Natural killer cell (primary cell): ENCODE results near the gene FCAMR. TPM values are rescaled to one million over a fixed set of nuclear protein-coding genes. Genes with fewer than 3 reads are reported as not detected.

Source experiments
- ATAC-seq, 3 donors: fragments of 150-1000 bp in 2 of 3; fragments of 200-7000 bp in 1 of 3; cut with Tn5 transposase; 1 replicate in 1 of 3; 2 replicates in 2 of 3; pipeline ENCODE4 v1.10.0; 2021; ENCODE audit warnings: mild to moderate bottlenecking in 2 of 3, moderate library complexity in 2 of 3
- DNase-seq, 2 donors: peaks; one replicate each; pipeline versions ENCODE4 v3.0.0 to v3.0.0-alpha.2; 2013 to 2021; ENCODE audit warnings: mixed read lengths in 1 of 2
- H3K27ac ChIP-seq: one replicate; pipeline ENCODE4 v1.5.1; 2013; ENCODE audit warnings: mild to moderate bottlenecking, low read length
- H3K27me3 ChIP-seq: one replicate; pipeline ENCODE4 v1.6.1; 2013; ENCODE audit warnings: low read length; ENCODE audit not compliant: control insufficient read depth, insufficient read depth
- H3K36me3 ChIP-seq: one replicate; pipeline ENCODE4 v1.6.1; 2013; ENCODE audit warnings: low read length; ENCODE audit not compliant: control insufficient read depth, insufficient read depth
- H3K4me1 ChIP-seq: one replicate; pipeline ENCODE4 v1.6.1; 2013; ENCODE audit warnings: low read length; ENCODE audit not compliant: control insufficient read depth, insufficient read depth
- H3K4me3 ChIP-seq: one replicate; pipeline ENCODE4 v1.5.1; 2013; ENCODE audit warnings: low read length
- H3K9me3 ChIP-seq: one replicate; pipeline ENCODE4 v1.6.1; 2013; ENCODE audit warnings: low read length; ENCODE audit not compliant: control insufficient read depth, insufficient read depth
- H3K27ac Mint-ChIP-seq, 2 donors: one replicate each; pipeline ENCODE4 v1.8.0; 2022; ENCODE audit warnings: mild to moderate bottlenecking in 2 of 2, mixed read lengths in 2 of 2, moderate library complexity in 1 of 2
- H3K27me3 Mint-ChIP-seq, 2 donors: one replicate each; pipeline ENCODE4 v1.8.0; 2022; ENCODE audit warnings: low read depth in 2 of 2, mixed read lengths in 2 of 2
- H3K36me3 Mint-ChIP-seq: one replicate; pipeline ENCODE4 v1.8.0; 2022; ENCODE audit warnings: mixed read lengths
- H3K4me1 Mint-ChIP-seq, 2 donors: one replicate each; pipeline ENCODE4 v1.8.0; 2022; ENCODE audit warnings: mixed read lengths in 2 of 2
- H3K4me3 Mint-ChIP-seq: one replicate; pipeline ENCODE4 v1.8.0; 2022; ENCODE audit warnings: mild to moderate bottlenecking, moderate library complexity, mixed read lengths
- H3K9me3 Mint-ChIP-seq, 2 donors: one replicate each; pipeline ENCODE4 v1.8.0; 2022; ENCODE audit warnings: mixed read lengths in 2 of 2
- WGBS: methylation state at CpG from one replicate; pipeline ENCODE4 v1.1.7; 2013; ENCODE audit warnings: missing lambda C conversion rate; ENCODE audit not compliant: insufficient coverage; 5-methylcytosine and 5-hydroxymethylcytosine counted together
- intact Hi-C: fragments of 100-400 bp; cut with micrococcal nuclease; formaldehyde crosslinking; loops from one replicate; pipeline ENCODE4 v1.14.2; 2022
- total RNA-seq, 4 donors: library from RNA; stranded (reverse); fragments of 120-200 nt in 1 of 4; gene quantifications; one replicate each; pipeline versions ENCODE4 v1.2.3 to v1.2.4, GENCODE V29; 2013 to 2022
- TF ChIP-seq, protein P1 (sequence below): fragments of 200-600 bp; IDR thresholded peaks from one replicate; pipeline ENCODE4 v1.8.0; 2022; ENCODE audit warnings: antibody characterized with exemption

The FCAMR gene
- total RNA-seq, 3 donors from 2014 or later (not counting 1 experiment from before 2014, with no cell fraction given), result not detected

DNA sequence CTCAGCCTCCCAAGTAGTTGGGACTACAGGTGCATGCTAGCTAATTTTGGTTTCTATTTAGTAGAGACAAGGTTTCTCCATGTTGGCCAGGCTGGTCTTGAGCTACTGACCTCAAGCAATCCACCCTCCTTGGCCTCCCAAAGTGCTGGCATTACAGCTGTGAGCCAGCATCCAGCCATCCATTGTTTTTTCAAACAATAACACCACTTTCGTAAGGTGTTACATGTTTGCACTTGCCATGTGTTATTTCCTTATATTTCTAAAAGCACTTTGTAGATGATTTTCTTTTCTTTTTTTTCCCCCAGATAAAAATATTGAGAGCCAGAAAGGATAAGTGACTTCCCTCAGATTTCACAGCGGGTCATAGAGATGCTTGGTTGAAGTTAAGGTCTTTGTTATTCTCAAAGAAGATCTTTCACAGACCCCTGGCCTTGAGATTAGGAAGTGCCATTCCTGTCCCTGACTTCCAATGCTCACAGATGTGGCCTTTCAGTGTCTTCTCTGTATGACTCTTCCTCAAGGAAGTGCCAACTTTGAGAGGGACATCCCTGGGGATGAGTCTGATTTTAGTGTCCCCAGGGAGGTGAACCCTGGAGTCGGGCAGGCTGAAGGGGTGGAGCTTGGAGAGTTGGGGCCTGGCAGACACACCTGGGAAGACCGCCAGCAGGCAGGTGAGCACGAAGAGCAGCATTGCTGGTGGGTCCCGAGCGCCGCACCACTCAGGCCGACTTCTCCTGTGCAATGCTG, 30.2 kb downstream of the FCAMR start:
- H3K27me3 Mint-ChIP-seq, result peaks cover 5 to 10% of the 10 kb centered on the region in 2 donors

DNA sequence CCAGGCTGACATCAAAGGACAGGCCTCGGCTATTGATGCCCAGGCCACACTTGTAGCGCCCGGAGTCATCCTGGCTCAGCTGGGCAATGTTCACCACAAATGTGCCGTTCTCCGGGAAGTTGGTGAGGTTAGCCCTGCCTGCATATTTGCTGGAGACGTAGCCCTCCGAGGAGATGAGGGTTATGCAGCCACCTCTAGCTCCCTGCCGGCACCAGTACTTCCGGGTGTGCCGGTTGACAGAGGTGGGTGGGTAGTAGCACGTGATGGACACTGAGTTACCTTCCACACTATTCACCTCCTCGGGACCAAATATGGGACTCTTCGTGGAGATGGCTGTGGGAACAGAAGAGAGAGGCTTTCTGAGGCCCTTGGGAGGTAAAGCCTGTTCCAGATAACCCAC, 31.1 kb downstream of the FCAMR start:
- peaks cover 6% of the 10 kb centered on the region for H3K4me1 ChIP-seq
- Mint-ChIP-seq H3K27me3 (peaks cover 5 to 10% of the 10 kb centered on the region in 2 donors), H3K4me1 (peaks cover 6% of the 10 kb centered on the region in 2 donors), H3K27ac (no peak overlapping the region), H3K36me3 (no peaks in the 10 kb centered on the region), H3K9me3 (no peaks in the 10 kb centered on the region), H3K4me3 (no peak overlapping the region)
- H3K36me3 ChIP-seq, result no peaks in the 10 kb centered on the region
- no peak overlapping the region for H3K4me3 ChIP-seq
- ATAC-seq (no peak), DNase-seq (no peak)
- no peak overlapping the region for H3K27ac ChIP-seq
- TF ChIP-seq, protein P1, sequence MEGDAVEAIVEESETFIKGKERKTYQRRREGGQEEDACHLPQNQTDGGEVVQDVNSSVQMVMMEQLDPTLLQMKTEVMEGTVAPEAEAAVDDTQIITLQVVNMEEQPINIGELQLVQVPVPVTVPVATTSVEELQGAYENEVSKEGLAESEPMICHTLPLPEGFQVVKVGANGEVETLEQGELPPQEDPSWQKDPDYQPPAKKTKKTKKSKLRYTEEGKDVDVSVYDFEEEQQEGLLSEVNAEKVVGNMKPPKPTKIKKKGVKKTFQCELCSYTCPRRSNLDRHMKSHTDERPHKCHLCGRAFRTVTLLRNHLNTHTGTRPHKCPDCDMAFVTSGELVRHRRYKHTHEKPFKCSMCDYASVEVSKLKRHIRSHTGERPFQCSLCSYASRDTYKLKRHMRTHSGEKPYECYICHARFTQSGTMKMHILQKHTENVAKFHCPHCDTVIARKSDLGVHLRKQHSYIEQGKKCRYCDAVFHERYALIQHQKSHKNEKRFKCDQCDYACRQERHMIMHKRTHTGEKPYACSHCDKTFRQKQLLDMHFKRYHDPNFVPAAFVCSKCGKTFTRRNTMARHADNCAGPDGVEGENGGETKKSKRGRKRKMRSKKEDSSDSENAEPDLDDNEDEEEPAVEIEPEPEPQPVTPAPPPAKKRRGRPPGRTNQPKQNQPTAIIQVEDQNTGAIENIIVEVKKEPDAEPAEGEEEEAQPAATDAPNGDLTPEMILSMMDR, result no peak
- H3K9me3 ChIP-seq, result no peaks in the 10 kb centered on the region
- intact Hi-C loops, result no loop called here
- no peaks in the 10 kb centered on the region for H3K27me3 ChIP-seq
- 97% methylated on average over 9 of the region's 13 CpGs for WGBS

More for the DNA sequence above, 30.2 kb downstream of the FCAMR start:
- ATAC-seq (no peak), DNase-seq (no peak)
- Histone ChIP-seq H3K4me3 (no peak overlapping the region), H3K36me3 (no peaks in the 10 kb centered on the region), H3K27me3 (no peaks in the 10 kb centered on the region), H3K4me1 (peaks cover 15% of the 10 kb centered on the region), H3K27ac (no peak overlapping the region), H3K9me3 (no peaks in the 10 kb centered on the region)
- H3K36me3 Mint-ChIP-seq, result no peaks in the 10 kb centered on the region
- intact Hi-C loops, result no loop called here
- H3K27ac Mint-ChIP-seq, result no peak overlapping the region
- WGBS, result 94% methylated on average over 8 of the region's 9 CpGs
- TF ChIP-seq, protein P1, result no peak
- no peak overlapping the region for H3K4me3 Mint-ChIP-seq
- H3K9me3 Mint-ChIP-seq, result no peaks in the 10 kb centered on the region
- peaks cover 13 to 14% of the 10 kb centered on the region in 2 donors for H3K4me1 Mint-ChIP-seq

DNA sequence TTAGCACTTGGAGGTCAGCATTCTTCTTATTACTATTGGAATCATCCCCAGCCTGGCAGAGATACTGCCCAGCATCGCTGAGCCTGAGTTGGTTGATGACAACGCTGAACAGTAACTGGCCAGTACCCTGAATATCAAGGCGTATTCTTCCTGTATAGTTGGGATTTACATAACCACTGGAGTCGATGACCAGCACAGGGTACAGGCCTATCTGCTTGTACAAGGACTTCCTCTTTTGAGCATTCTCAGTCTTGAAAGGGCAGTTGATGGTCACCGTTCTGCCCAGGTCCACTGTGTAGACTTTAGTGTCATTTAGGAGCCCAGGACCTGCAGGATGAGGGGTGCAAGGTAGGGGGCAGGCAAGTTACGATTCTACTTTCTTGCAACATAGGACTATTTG, 32.8 kb downstream of the FCAMR start:
- H3K4me3 Mint-ChIP-seq, result no peak overlapping the region
- ATAC-seq (no peak), DNase-seq (no peak)
- peaks cover 5 to 10% of the 10 kb centered on the region in 2 donors for H3K27me3 Mint-ChIP-seq
- 86% methylated on average over 5 of the region's 6 CpGs for WGBS
- Histone ChIP-seq H3K4me1 (peaks cover 9% of the 10 kb centered on the region), H3K27ac (no peak overlapping the region), H3K36me3 (no peaks in the 10 kb centered on the region), H3K4me3 (no peak overlapping the region), H3K9me3 (no peaks in the 10 kb centered on the region), H3K27me3 (no peaks in the 10 kb centered on the region)
- TF ChIP-seq, protein P1, result no peak
- peaks cover 4 to 6% of the 10 kb centered on the region in 2 donors for H3K4me1 Mint-ChIP-seq
- H3K9me3 Mint-ChIP-seq, result no peaks in the 10 kb centered on the region
- intact Hi-C loops, result no loop called here
- H3K27ac Mint-ChIP-seq, result no peak overlapping the region
- H3K36me3 Mint-ChIP-seq, result no peaks in the 10 kb centered on the region
